GM21717 (cell line): Measurements from ENCODE around the gene SWI5.

Source experiments
- ATAC-seq: cut with Tn5 transposase; IDR thresholded peaks from one replicate; pipeline ENCODE4 v1.9.1; 2021; ENCODE audit warnings: mild to moderate bottlenecking, moderate library complexity; ENCODE audit not compliant: unreplicated experiment

Gene SWI5

DNA sequence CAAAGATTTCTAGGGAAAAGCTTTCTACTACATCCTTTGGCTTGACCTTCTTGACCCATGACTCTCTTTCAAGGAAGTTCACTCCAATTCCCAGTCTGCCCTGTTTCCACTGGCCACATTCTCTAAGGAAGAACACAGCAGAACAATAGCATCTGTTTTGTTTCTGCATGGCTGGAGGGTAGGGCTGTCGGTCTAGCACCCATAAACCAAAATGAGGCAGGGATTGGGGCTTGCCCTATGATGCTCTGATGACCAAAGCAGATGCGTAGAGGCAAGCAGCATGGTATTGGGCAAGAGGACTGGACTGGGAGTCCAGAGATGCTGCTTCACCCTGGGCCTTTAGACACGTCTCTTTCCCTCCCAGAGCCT is 24.4 kb upstream of the SWI5 start:
- ATAC-seq = no peak

- ATAC-seq = no peak
These were observed 23.5 kb upstream of the SWI5 start for GRCh38 chr9:128252317-128253139.

DNA sequence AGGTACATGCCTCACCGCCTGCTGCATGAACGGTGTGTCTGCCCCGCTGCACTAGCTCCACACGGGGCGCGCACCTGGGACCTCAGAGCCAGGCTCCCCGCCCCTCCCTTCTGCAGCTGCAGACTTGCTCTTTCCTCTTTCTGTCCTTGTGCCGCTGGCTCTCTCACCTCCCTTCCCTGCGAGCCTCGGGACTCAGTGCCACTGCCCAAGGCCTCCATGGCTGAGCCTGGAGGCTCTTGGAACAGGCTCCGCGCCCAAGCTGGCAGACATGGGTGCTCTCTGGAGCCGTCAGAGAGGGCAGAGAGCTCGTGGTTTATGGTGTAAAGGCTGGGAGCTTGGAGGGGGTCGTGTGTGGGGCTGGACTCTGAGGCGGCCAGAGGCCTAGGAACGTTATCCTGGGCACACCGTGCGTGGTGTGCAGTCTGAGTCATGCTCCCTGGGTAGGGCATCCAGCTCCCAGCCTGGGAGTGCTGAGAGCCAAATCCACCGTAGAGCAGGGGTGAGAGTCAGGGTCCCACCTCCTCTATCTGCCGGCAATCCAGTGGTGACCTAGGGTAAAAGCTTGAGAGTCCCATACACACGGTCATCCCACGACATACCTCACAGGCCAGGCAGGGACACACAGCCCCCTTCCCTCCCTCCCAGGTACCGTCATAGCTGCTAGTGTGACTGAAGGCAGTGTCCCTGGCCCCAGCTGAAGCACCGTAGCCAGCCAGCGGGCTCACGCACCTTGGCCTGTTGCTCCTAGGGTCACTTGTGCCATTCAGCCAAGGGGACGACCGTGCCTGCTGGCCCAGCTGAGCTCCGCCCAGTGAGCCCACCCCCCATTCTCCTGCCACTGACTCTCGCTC is 22.7 kb upstream of the SWI5 start:
- no peak for ATAC-seq

DNA sequence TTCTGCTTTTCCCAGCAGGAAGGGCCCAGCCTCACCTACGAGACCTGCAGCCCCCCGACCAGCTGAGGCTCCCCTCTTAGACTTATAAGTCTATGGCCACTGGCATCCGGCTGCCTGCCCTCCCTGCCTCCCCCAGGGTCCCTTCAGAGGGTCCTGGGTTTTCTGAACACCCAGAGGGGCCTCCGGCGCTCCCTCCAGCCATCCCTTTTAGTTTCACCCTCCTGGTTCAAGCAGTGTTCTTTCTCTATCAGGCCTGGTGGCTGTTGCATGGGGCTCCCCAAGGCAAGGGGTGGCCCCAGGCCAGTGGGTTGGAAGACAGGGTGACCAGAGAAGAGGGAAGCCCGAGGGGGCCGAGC is 22.1 kb upstream of the SWI5 start:
- ATAC-seq = no peak

DNA sequence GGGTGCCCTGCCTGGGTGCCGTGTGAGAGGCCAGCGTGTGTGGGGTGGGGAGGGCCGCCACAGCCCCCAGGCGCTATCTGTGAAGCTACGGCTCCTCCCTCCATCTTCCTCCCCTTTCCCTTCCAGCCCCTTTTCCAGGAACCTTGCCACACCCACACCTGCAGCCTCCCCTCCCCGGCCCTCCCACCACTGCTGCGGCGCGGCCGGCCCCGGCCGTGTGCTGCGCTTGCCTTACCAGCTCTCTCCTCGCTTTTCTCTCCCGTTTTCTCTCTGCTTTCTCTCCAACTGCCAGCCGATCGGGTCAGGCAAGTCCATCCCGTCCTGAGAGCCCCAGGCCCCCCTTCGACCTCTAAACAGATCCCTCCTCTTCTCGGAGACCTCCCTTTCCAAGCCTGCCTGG is 21.7 kb upstream of the SWI5 start:
- no peak for ATAC-seq

- ATAC-seq = no peak
These were observed 21.0 kb upstream of the SWI5 start for GRCh38 chr9:128254855-128255759.

- ATAC-seq = no peak
These were observed 18.8 kb upstream of the SWI5 start for GRCh38 chr9:128257086-128257825.

DNA sequence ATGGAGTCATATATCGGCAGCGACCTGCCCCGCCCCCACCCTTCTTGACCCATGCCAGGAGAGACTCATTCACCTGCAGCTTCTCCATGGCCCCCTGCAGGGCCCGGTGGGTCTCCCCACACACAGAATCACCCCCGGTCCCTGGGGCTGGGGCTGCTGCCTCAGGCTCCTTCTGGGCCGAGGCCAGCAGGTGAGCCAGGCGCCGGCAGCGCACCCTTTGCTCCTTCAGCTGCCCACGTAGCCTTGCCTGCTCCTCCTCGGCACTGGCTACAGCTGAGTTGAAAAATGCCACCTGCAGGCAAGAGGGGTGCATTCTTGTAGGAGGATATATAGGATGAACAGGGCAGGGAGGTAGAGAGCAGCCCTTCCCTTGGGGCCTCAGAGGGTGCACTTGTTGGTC is 18.2 kb upstream of the SWI5 start:
- ATAC-seq = no peak

- no peak for ATAC-seq
These were observed 17.8 kb upstream of the SWI5 start for GRCh38 chr9:128258326-128258725.

GRCh38 chr9:128259156-128259555 is 16.9 kb upstream of the SWI5 start:
- ATAC-seq = no peak

GRCh38 chr9:128260340-128260739 is 15.7 kb upstream of the SWI5 start:
- no peak for ATAC-seq

- no peak for ATAC-seq
These were observed 13.4 kb upstream of the SWI5 start for GRCh38 chr9:128262687-128263086.

DNA sequence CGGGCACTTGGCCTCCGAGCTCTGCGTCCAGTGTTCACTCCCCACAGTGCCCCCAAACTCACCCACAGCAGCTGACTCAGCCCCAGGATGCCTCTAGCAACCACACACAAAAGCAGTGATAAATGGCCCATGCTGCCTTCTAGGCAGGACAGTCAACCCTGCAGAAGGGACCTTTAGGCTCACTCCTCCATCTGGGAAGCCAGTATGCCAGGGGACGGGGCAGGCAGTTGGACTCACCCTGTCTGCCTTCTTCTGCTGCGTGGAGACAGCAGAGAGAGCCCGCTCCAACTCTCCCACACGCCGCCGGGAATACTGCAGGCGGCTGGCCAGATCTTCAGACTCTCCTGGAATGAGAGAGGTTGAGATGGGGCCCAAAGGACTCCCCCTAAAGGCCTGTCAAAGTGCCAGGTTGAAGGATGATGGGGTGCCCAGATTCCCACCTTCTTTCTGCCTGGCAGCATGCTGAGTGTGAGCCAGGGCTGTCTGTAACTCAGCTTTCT is 10.7 kb upstream of the SWI5 start:
- ATAC-seq = no peak

GRCh38 chr9:128266868-128267590 is 9.0 kb upstream of the SWI5 start:
- ATAC-seq = no peak

- no peak for ATAC-seq
These were observed 5.0 kb upstream of the SWI5 start for GRCh38 chr9:128271112-128271511.

GRCh38 chr9:128271512-128271911 is 4.6 kb upstream of the SWI5 start:
- no peak for ATAC-seq

DNA sequence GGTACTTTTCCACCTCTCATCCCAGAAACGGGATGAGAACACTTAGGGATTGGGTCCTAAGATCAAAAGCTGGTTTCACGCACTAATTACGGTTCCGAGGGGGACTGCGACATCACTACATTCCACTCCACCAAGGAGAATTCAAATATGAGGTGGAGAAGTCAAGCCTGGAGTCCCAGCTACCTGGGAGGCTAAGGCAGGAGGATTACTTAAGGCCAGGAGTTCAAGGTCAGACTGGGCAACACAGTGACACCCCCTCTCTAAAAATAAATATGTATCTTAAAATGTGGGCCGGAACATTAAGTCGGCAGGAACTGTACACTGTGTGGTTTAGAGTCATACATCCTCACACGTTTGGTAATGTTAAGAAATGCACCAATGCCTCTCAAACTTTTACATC is 1.8 kb upstream of the SWI5 start:
- no peak for ATAC-seq

GRCh38 chr9:128275198-128276007 is 673 bp upstream of the SWI5 start, which contains the start of gene GOLGA2:
Gene GOLGA2 (minus strand): TSS chr9:128276007. CDS start chr9:128275976, 31 bp downstream.
- ATAC-seq = peak; percentile 44
